ENCODE measurements around the gene ZNF407. TPM values are rescaled to one million over a fixed set of nuclear protein-coding genes. Genes with fewer than 3 reads are reported as not detected.

Gene ZNF407
- total RNA-seq, 1 donor from 2014 or later = 23.5 TPM

- intact Hi-C loops (cut with micrococcal nuclease) = no loop called here
Measured at GRCh38 chr18:74778191-74778847, 180.6 kb downstream of the ZNF407 start.

GRCh38 chr18:74784752-74785151 lies 187.1 kb downstream of the ZNF407 start:
- intact Hi-C loops (cut with micrococcal nuclease) = no loop called here

- intact Hi-C loops (cut with micrococcal nuclease) = no loop called here
Measured at GRCh38 chr18:74785632-74786031, 188.0 kb downstream of the ZNF407 start.

DNA sequence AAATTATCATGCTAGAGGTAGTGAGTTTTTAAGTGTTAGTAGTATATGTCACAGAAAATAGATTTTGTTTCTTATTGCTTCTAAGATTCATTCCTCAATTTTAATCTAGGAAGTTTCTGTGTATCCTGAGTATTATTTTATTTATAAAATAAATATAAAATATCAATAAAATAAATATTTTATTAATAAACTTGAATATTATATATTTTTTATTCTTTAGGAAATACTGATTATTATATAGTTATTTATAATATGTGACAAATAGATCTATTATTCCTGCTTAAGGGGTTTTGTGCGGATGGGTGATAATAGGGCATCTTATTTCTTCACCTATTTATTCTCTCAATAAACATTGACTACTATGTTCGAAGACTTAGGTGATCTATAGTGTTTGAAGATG lies 191.0 kb downstream of the ZNF407 start:
- intact Hi-C loops (cut with micrococcal nuclease) = no loop called here

- intact Hi-C loops (cut with micrococcal nuclease) = no loop called here
Measured at GRCh38 chr18:74789078-74789477, 191.4 kb downstream of the ZNF407 start.

DNA sequence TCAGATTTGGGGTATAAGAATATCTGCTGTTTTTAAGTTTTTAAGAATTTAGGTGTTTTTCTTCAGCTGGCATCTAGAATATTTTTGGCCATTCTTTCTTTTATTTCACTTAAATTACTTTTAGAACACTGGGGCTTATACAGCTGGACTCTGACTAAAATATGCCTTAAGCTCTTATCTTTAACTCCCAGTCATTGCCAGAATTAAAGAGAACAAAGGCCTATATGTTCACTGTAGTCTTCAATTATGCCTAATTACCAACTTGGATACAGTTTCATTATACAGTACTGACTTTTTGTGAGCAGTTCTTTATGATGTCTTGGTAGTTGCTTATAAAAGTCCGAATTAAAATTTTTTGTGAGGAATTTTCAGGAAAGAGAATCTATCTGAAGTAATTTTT lies 192.8 kb downstream of the ZNF407 start:
- intact Hi-C loops (cut with micrococcal nuclease) = no loop called here

- intact Hi-C loops (cut with micrococcal nuclease) = no loop called here
Measured at GRCh38 chr18:74791501-74792194, 194.0 kb downstream of the ZNF407 start.

DNA sequence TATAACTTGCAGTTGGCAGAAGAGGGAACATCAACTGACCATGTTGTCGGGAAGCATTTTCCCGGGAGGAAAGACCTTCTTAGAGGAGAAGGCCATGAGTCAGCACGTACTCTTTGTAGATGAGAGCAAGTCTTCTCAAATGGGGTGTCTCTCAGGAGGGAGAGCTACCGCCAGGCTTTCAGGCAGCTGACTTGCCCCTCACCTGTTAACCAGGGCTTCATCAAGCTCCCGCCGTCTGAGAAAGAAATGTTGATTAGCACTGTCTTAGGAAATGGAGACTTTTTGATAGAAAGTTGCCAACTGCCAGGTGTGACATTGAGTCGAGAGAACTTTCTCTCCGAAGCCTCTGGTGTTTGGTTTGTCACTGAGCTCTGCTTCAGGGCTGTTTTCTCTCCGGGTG lies 196.1 kb downstream of the ZNF407 start:
- intact Hi-C loops (cut with micrococcal nuclease) = no loop called here

- intact Hi-C loops (cut with micrococcal nuclease) = no loop called here
Measured at GRCh38 chr18:74795751-74796150, 198.1 kb downstream of the ZNF407 start.

DNA sequence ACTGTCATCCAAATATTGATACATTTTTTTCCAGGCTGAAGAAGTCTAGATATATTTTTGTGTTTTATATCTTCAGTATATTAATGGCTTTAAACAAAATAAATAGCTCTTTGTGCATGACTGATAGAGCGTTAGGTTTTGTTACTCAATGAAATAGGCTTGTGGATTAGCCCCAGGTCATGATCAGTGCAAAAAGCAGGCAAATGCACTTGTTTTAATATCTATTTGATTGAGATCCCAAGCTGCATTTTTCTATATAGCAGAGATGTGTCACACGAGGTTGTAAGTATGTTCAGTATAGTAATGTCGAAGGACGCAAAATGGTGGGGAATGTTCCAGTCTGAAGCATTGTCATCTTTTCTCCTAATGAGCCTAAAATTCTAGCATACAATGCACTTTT lies 198.5 kb downstream of the ZNF407 start:
- intact Hi-C loops (cut with micrococcal nuclease) = no loop called here

DNA sequence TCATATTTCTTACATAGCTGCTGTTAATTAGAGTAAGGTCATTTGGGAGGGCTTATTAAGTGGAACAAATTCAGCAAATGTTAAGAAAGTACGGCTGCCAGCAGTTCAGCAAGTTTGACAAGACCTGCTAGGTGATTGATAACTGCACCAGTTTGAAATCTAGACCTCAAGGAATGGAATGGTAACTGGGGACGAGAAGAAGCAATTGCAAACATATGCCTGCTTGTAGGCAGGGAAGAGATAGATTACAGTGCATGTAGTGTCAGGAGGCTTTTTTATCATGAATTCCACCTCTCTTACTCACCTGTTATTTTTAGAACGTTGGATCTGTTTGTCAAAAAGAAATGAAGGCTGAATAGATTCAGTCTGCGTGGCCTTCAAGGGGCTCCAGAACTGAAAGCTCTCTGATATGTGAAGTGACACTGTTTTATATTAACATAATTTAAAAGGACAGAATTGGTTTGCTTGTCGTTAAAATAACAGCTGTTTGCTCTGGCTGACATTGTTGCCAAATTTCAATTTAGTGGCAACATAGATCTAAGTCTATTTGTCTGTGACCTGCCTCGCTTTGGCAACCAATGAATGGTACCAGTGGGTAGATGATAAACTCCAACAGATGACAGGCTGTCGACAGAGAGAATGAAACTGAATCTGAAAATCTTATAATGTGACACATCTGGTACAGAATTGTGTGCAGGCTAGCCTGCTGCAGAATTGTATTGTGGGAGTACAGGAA lies 199.3 kb downstream of the ZNF407 start:
- intact Hi-C loops (cut with micrococcal nuclease) = no loop called here

DNA sequence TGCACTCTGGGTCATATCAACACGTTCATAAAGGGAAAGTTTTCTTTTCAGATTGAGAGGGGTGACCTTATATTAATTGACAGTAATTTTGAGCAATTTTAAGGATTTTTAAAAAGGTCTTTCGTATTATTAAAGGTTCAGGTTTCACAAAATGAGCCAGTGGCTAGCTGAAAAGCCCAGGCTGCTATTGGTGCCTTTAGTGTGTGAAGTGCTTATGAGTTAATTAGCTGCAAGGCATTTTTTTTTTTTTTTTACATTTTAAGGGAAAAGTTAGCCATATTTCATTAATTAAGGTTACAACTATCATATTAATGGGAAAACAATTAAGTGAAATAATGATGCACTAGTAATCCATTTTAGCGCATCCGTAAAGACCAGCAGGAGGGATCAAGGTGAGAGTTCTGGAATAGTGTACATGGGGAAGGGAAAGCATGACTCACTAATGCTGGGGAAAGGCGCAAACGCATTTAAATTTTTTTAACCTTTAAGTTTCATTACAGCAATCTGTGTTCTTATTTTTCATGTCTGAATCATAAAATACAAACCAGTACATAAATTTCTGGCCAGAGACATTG lies 200.0 kb downstream of the ZNF407 start:
- intact Hi-C loops (cut with micrococcal nuclease) = no loop called here

DNA sequence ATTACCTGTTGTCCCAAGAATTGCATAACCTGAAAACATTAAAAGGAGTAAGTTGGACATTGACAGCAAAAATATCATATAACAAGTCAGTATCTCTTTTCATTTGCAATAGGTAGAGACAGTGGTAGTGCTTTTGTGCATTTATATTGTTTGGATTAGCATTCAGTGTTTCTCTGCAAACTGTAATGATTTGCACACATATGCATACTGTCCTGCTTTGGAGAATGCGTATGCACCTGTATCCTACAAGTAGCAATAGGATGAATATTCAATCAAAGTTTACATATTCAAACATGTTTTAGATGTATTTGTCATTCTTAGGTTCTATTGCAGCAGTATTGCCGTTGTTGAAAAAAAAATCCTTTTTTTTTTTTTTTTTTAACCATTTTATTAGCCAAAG lies 201.9 kb downstream of the ZNF407 start:
- intact Hi-C loops (cut with micrococcal nuclease) = no loop called here

DNA sequence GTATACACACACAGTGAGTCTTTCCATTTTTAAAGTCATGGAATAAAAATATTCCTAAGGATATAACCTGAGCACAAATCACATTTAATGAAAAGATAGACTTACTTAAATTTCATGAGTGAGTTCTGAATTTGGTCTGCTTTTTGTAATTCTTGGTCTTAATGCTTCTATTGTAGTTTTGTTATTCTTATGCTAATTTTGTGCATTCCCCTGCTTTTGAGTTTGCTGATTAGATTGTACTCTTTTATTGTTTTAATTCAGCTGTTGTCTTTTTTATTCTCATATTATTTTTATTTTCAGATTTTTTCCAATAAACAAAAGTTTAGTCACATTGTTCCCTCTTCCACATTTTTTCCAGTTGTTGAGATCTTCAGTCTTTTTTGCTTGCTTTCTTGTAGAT lies 202.4 kb downstream of the ZNF407 start:
- intact Hi-C loops (cut with micrococcal nuclease) = no loop called here

DNA sequence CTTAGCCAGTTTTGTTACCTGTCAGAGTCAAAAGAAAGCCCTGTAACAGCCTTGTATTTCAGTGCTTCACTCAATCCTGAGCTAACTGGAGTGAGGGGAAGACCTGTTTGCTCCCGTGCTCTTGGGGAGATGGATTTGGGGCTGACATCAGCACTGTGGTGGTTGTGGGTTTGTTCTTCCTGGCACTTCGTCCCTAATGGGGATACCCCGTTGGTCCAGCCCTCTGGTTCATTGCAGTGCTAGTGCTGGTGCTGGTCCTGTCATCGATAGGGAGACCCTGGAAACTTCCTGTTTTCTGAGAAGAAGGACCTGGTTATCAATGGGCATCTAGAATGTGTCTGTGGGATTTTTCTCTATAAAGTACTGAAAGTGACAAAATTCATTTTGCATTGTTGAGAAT lies 205.4 kb downstream of the ZNF407 start:
- intact Hi-C loops (cut with micrococcal nuclease) = no loop called here

- intact Hi-C loops (cut with micrococcal nuclease) = no loop called here
Measured at GRCh38 chr18:74803769-74804168, 206.1 kb downstream of the ZNF407 start.

DNA sequence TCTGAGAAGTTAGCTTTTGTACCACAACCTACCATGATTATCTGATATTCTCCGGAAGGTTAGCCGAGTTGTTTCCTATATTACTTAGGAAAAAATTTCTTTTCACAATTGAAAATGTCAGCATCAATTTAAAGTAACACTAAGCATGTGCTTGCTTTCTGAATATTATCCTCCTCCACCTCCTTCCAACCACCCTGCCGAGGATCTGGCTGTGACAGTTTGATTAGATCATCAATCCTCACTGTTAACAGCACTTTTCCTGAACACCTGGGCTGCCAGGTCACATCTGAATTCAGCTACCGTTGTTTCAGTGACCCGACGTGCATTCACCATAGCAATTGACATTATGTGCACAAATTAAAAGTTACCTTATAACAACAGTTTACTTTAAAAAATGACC lies 207.0 kb downstream of the ZNF407 start:
- intact Hi-C loops (cut with micrococcal nuclease) = no loop called here

DNA sequence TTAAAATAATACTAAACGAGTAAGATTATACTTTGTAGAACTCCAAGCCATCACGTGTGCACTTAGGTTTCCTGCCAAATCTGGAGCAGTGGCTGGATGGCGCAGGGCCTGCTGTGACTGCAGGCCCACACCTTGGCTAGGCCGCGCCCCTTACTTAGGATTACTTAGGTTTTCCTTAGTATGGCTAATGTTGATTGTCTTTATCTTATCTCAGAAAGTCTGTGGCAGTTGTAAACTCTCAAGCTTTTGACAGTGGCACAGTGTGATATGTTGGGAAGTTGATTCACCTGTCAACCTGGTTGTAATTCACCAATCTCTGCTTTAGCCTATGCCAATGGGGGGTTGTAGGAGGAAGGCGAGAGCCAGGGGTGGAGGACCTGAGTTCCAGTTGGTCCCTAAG lies 208.4 kb downstream of the ZNF407 start:
- intact Hi-C loops (cut with micrococcal nuclease) = no loop called here

- intact Hi-C loops (cut with micrococcal nuclease) = no loop called here
Measured at GRCh38 chr18:74806700-74807416, 209.2 kb downstream of the ZNF407 start.

DNA sequence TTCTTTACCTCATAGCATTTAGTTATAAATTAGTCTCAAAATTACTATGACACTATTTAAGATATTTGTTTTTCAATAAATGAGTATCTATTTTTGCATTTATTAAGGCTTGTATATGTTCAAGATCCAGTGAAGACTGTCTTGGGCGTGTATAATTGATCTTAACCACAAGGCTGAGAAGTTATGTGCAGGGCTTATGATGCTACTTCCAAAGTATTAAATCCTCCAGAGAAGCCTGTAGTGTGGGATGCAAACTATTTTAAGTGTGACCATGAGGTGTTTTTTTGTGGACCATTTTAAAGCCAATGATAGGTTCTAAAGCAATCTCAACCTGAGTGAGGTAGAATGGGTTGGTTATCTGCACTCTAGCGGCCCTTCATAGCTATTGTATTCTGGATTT lies 219.9 kb downstream of the ZNF407 start:
- intact Hi-C loops (cut with micrococcal nuclease) = no loop called here

GRCh38 chr18:74818516-74819175 lies 221.0 kb downstream of the ZNF407 start:
- intact Hi-C loops (cut with micrococcal nuclease) = no loop called here

Data from T-helper 1 cell treated with Interleukin-12 subunit alpha and Interleukin-12 subunit beta and Interleukin-4 antibody, amounts not matched to agents 30 ng/mL and 1 ng/mL, for 36 hours (primary cell).